ENCODE data around the gene CHN2. TPM values are rescaled to one million over a fixed set of nuclear protein-coding genes. Genes with fewer than 3 reads are reported as not detected.

CHN2 gene
- total RNA-seq, 1 donor from 2014 or later, result 8.0 TPM

DNA sequence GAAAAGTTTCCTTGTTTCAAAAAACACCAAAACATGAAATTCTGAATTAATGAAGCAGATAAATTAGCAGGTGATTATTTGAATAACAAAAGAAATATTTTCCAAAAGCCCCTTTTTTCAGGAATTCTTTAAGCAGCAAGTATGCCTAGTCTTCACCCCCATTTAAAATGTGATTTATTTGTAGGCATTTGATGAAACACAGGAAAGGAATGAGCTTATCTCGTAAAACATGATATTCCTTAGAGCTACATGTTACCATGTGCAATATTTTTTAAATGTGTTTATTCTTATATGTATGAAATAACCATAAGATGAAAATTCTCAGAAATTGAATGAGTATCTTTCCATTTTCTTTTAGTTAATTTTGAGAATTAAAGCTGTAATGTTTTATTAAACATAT is 106.1 kb downstream of the CHN2 start:
- Mint-ChIP-seq H3K36me3 (no peaks in the 10 kb centered on the region), H3K9me3 (no peaks in the 10 kb centered on the region), H3K27ac (peak overlapping the region; percentile 73), H3K4me1 (peaks cover 39% of the 10 kb centered on the region), H3K4me3 (no peak overlapping the region), H3K27me3 (ENCODE audit: low read depth) (peaks cover 7% of the 10 kb centered on the region)
- TF ChIP-seq, protein P1, sequence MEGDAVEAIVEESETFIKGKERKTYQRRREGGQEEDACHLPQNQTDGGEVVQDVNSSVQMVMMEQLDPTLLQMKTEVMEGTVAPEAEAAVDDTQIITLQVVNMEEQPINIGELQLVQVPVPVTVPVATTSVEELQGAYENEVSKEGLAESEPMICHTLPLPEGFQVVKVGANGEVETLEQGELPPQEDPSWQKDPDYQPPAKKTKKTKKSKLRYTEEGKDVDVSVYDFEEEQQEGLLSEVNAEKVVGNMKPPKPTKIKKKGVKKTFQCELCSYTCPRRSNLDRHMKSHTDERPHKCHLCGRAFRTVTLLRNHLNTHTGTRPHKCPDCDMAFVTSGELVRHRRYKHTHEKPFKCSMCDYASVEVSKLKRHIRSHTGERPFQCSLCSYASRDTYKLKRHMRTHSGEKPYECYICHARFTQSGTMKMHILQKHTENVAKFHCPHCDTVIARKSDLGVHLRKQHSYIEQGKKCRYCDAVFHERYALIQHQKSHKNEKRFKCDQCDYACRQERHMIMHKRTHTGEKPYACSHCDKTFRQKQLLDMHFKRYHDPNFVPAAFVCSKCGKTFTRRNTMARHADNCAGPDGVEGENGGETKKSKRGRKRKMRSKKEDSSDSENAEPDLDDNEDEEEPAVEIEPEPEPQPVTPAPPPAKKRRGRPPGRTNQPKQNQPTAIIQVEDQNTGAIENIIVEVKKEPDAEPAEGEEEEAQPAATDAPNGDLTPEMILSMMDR (IDR thresholded peaks at IDR 0.05; ENCODE audit: unreplicated experiment), result no peak
- DNase-seq (ENCODE audit: low spot score in 2 of 2, unreplicated experiment in 2 of 2), result no peak

DNA sequence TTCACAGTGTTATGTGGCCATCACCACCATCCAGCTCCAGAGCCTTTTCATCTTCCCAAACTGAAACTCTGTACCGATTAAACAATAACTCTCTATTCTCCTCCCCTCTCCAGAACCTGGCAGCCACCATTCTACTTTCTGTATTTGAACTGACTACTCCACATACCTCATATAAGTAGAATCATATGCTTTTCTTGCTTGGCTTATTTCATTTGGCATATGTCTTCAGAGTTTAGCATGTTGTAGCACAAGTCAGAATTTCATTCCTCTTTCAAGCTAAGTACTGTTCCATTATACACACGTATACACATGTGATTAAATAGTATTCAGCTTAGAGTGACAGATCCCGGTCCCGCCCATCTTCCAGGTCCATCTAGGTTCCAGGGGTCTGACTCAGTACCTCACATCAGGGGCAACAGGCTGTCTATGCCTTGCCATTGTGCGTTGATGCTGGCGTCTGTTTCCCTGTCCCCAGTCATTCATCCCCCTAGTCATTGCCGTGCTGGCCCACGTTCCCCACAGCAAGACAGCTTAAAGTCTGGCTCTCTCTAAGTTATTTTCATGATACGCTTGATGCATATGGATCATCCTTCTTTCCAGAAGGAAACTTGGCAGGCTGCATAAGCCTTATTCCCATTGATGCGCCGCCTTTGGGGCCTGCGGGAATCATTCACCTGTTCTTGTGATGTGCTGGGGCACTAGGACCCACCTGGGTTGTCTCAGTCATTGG is 108.3 kb downstream of the CHN2 start:
- Mint-ChIP-seq H3K4me3 (no peak overlapping the region), H3K36me3 (no peaks in the 10 kb centered on the region), H3K27ac (no peak overlapping the region), H3K9me3 (no peaks in the 10 kb centered on the region), H3K27me3 (ENCODE audit: low read depth) (no peaks in the 10 kb centered on the region), H3K4me1 (peaks cover 47% of the 10 kb centered on the region)
- TF ChIP-seq, protein P1 (IDR thresholded peaks at IDR 0.05; ENCODE audit: unreplicated experiment), result no peak
- DNase-seq (ENCODE audit: low spot score in 2 of 2, unreplicated experiment in 2 of 2), result no peak

DNA sequence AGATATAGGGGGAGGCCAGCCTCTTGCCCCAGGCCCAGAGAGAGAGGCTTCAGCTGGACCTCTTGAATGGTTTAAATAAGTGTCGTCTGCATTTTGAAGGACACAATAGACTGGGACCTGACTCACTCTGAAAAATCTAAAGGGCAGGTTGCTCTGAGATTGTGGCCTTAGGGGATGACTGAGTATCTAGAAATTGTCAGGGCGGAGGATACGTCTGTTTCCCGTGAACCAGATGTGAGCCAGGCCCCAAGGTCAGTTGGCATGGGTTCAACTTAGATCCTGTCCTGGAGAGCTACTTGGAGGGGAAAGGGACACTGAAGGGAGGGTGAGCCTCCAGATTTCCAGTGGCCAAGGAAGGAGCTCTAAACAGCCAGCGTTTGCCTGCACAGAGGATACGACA is 110.2 kb downstream of the CHN2 start:
- Mint-ChIP-seq H3K36me3 (no peaks in the 10 kb centered on the region), H3K4me3 (no peak overlapping the region), H3K9me3 (peaks cover 7% of the 10 kb centered on the region), H3K4me1 (peaks cover 38% of the 10 kb centered on the region), H3K27ac (no peak overlapping the region), H3K27me3 (ENCODE audit: low read depth) (no peaks in the 10 kb centered on the region)
- DNase-seq (ENCODE audit: low spot score in 2 of 2, unreplicated experiment in 2 of 2), result no peak
- TF ChIP-seq, protein P1 (IDR thresholded peaks at IDR 0.05; ENCODE audit: unreplicated experiment), result no peak

DNA sequence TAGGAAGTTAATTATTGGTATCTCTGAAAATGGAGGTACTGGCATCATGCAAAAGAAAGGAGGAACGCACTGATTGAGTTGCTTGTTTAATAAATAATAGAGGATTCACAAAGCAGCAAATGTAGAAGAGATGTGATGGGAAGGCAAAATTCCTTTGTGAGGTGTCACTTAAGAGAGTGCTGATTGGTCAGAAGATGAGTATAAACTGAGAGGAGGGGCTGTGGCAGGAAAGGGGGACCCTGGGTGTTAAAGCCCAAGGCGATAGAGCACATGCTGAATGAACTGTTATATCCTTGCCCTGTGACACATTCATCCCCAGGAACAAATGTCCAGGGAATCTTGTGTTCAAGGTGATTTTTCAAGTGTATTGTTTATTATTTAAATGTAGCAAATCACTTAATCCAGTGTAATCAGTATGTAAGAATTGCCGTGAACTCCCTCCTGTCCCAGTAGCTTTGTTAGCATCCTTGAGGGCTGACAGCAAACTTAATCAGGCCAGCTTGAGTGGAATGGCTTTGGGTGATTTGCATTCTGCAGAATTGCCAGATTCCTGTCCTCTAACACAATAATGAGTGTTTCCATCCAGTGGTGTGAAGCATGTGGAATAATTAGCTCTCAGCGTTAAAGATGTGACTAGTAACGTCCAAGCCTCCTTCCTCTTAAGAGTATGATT is 111.9 kb downstream of the CHN2 start:
- Mint-ChIP-seq H3K27me3 (ENCODE audit: low read depth) (no peaks in the 10 kb centered on the region), H3K4me1 (peaks cover 22% of the 10 kb centered on the region), H3K27ac (no peak overlapping the region), H3K36me3 (peaks cover 1% of the 10 kb centered on the region), H3K4me3 (no peak overlapping the region), H3K9me3 (peaks cover 10% of the 10 kb centered on the region)
- no peak for DNase-seq (ENCODE audit: low spot score in 2 of 2, unreplicated experiment in 2 of 2)
- TF ChIP-seq, protein P1 (IDR thresholded peaks at IDR 0.05; ENCODE audit: unreplicated experiment), result no peak

DNA sequence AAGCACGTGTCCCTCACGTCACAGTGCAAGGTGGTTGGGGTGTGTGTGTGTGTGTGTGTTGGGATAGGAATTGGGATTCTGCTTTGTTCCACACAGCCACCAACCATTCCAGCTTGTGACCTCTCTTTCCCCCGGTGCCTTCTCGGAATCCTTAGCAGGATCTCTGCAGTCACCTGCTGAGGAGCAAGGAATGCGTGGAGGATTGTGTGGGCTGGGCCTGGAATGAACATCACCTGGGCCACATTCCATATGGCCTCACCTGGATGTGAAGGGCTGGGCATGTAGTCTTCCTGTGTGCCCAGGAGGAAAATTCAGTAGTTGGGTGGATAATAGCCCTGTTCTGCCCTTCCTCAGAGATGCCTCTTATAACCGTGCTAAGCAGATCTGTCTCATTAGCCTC is 113.8 kb downstream of the CHN2 start:
- Mint-ChIP-seq H3K27ac (no peak overlapping the region), H3K9me3 (peaks cover 10% of the 10 kb centered on the region), H3K36me3 (peaks cover 1% of the 10 kb centered on the region), H3K27me3 (ENCODE audit: low read depth) (no peaks in the 10 kb centered on the region), H3K4me1 (peaks cover 27% of the 10 kb centered on the region), H3K4me3 (no peak overlapping the region)
- TF ChIP-seq, protein P1 (IDR thresholded peaks at IDR 0.05; ENCODE audit: unreplicated experiment), result no peak
- no peak for DNase-seq (ENCODE audit: low spot score in 2 of 2, unreplicated experiment in 2 of 2)
